ENCODE measurements around the gene KCNH1. TPM values are rescaled to one million over a fixed set of nuclear protein-coding genes. Genes with fewer than 3 reads are reported as not detected.

KCNH1 gene
- total and polyA plus RNA-seq, 9 donors: 0.11 to 0.46 TPM; not detected in 7

GRCh38 chr1:210920716-210921694 is 212.9 kb downstream of the KCNH1 start:
- no peaks in the 10 kb centered on the region for H3K4me1 ChIP-seq (ENCODE audit: insufficient read depth)
- H3K36me3 ChIP-seq: no peaks in the 10 kb centered on the region
- H3K27me3 ChIP-seq: no peaks in the 10 kb centered on the region
- no peak for TF ChIP-seq EP300 (IDR thresholded peaks at IDR 0.05)
- no peak for TF ChIP-seq POLR2A (IDR thresholded peaks at IDR 0.05)
- TF ChIP-seq, protein P1, sequence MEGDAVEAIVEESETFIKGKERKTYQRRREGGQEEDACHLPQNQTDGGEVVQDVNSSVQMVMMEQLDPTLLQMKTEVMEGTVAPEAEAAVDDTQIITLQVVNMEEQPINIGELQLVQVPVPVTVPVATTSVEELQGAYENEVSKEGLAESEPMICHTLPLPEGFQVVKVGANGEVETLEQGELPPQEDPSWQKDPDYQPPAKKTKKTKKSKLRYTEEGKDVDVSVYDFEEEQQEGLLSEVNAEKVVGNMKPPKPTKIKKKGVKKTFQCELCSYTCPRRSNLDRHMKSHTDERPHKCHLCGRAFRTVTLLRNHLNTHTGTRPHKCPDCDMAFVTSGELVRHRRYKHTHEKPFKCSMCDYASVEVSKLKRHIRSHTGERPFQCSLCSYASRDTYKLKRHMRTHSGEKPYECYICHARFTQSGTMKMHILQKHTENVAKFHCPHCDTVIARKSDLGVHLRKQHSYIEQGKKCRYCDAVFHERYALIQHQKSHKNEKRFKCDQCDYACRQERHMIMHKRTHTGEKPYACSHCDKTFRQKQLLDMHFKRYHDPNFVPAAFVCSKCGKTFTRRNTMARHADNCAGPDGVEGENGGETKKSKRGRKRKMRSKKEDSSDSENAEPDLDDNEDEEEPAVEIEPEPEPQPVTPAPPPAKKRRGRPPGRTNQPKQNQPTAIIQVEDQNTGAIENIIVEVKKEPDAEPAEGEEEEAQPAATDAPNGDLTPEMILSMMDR (IDR thresholded peaks at IDR 0.05): no peak
- no peak for DNase-seq
- no peaks in the 10 kb centered on the region for H3K9me3 ChIP-seq
- 65 to 73% (median 68%) methylated on average over 5 of the region's 5 CpGs for WGBS, 3 donors
- intact Hi-C loops (cut with DNase I): no loop called here
- no peak overlapping the region for H3K4me3 ChIP-seq
- H3K27ac ChIP-seq: no peak overlapping the region

DNA sequence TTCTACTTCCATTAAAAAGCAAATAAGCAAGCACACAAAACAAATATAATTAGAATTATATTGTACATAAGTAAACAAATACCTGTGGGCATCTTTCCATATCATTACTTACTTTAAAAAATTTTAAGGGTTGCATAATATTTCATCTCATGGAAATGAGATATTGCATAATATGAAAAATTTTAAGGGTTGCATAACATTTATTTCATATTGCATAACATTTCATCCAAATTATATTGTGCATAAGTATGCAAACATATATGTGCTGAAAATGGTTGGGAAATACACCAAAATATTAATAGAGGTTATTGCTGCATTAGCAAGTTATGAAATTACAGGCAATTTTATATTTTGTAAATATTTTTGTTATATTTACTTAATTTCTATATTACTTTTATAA is 213.7 kb downstream of the KCNH1 start:
- intact Hi-C loops (cut with DNase I): no loop called here

DNA sequence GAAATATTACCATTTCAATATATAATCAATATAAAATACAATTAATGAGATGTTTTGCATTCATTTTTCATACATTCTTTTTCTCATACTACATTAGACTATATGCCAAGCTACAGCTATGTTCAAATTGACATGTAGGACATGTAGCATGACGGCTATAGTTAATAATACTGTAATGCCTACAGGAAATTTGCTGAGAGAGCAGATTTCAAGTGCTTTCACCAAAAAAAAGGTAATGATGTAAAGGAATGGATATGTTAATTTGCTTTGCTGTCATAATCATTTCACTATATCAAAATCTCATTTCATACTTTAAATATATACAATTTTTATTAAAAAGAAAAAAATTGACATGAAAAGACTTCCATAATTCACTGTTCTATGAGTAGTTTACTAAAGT is 215.1 kb downstream of the KCNH1 start:
- Histone ChIP-seq H3K36me3 (no peaks in the 10 kb centered on the region), H3K4me3 (no peak overlapping the region), H3K4me1 (ENCODE audit: insufficient read depth) (no peaks in the 10 kb centered on the region), H3K9me3 (no peaks in the 10 kb centered on the region), H3K27me3 (no peaks in the 10 kb centered on the region), H3K27ac (no peak overlapping the region)
- intact Hi-C loops (cut with DNase I): no loop called here
- whole genome bisulfite sequencing, 3 donors: 37 to 85% (median 70%) methylated on average over 1 of the region's 1 CpG
- no peak for DNase-seq
- TF ChIP-seq, protein P1 (IDR thresholded peaks at IDR 0.05): no peak
- no peak for TF ChIP-seq EP300 (IDR thresholded peaks at IDR 0.05)
- no peak for TF ChIP-seq POLR2A (IDR thresholded peaks at IDR 0.05)

More for the DNA sequence above, 213.7 kb downstream of the KCNH1 start:
- no peaks in the 10 kb centered on the region for H3K9me3 ChIP-seq
- H3K27ac ChIP-seq: no peak overlapping the region
- no peak for DNase-seq
- no peaks in the 10 kb centered on the region for H3K36me3 ChIP-seq
- TF ChIP-seq POLR2A (IDR thresholded peaks at IDR 0.05): no peak
- TF ChIP-seq EP300 (IDR thresholded peaks at IDR 0.05): no peak
- TF ChIP-seq, protein P1 (IDR thresholded peaks at IDR 0.05): no peak
- no peak overlapping the region for H3K4me3 ChIP-seq
- H3K27me3 ChIP-seq: no peaks in the 10 kb centered on the region
- no peaks in the 10 kb centered on the region for H3K4me1 ChIP-seq (ENCODE audit: insufficient read depth)

- Histone ChIP-seq H3K36me3 (no peaks in the 10 kb centered on the region), H3K4me3 (no peak overlapping the region), H3K9me3 (no peaks in the 10 kb centered on the region), H3K27ac (no peak overlapping the region), H3K27me3 (no peaks in the 10 kb centered on the region), H3K4me1 (ENCODE audit: insufficient read depth) (no peaks in the 10 kb centered on the region)
- DNase-seq: no peak
- intact Hi-C loops (cut with DNase I): no loop called here
- WGBS, 3 donors: 53 to 64% (median 55%) methylated on average over 4 of the region's 4 CpGs
- no peak for TF ChIP-seq POLR2A (IDR thresholded peaks at IDR 0.05)
Observed at GRCh38 chr1:210917560-210918169, 216.3 kb downstream of the KCNH1 start.

- H3K27me3 ChIP-seq: no peaks in the 10 kb centered on the region
- no peaks in the 10 kb centered on the region for H3K4me1 ChIP-seq (ENCODE audit: insufficient read depth)
- H3K27ac ChIP-seq: no peak overlapping the region
- no peaks in the 10 kb centered on the region for H3K36me3 ChIP-seq
- H3K4me3 ChIP-seq: no peak overlapping the region
- TF ChIP-seq POLR2A (IDR thresholded peaks at IDR 0.05) (no peak), EP300 (IDR thresholded peaks at IDR 0.05) (no peak)
- TF ChIP-seq, protein P1 (IDR thresholded peaks at IDR 0.05): no peak
- no peaks in the 10 kb centered on the region for H3K9me3 ChIP-seq
- DNase-seq: no peak
- 87 to 89% (median 88%) methylated on average over 4 of the region's 4 CpGs for WGBS, 3 donors
- intact Hi-C loops (cut with DNase I): no loop called here
Observed at GRCh38 chr1:210916548-210916947, 217.4 kb downstream of the KCNH1 start.
